Loucy (cell line): ENCODE results near the gene MATN4.

ENCODE experiments used
- H2AFZ ChIP-seq: fragments of 200-600 bp; sonication (generic); 2 replicates; pipeline ENCODE4 v1.6.0; 2016; ENCODE audit warnings: antibody characterized with exemption, mild to moderate bottlenecking, low read length, moderate library complexity
- H3F3A ChIP-seq: fragments of 200-600 bp; 2 replicates; pipeline ENCODE4 v1.6.0; 2016; ENCODE audit warnings: antibody characterized with exemption, low read depth, mild to moderate bottlenecking
- H3K27me3 ChIP-seq: fragments of 200-600 bp; sonication (generic); 2 replicates; pipeline ENCODE4 v1.6.1; 2014; ENCODE audit warnings: low read length, mild to moderate bottlenecking; ENCODE audit not compliant: insufficient read depth, poor library complexity, severe bottlenecking
- H3K36me3 ChIP-seq: fragments of 200-600 bp; sonication (generic); 2 replicates; pipeline ENCODE4 v1.6.1; 2016; ENCODE audit warnings: low read length; ENCODE audit not compliant: insufficient read depth
- H3K4me1 ChIP-seq: fragments of 200-600 bp; sonication (generic); 2 replicates; pipeline ENCODE4 v1.5.1; 2014; ENCODE audit warnings: low read length, mild to moderate bottlenecking; ENCODE audit not compliant: insufficient read depth, poor library complexity, severe bottlenecking
- H3K4me2 ChIP-seq: fragments of 200-600 bp; sonication (generic); 2 replicates; pipeline ENCODE4 v1.6.0; 2014; ENCODE audit warnings: antibody characterized with exemption, low read length, low read depth, mild to moderate bottlenecking; ENCODE audit not compliant: poor library complexity, severe bottlenecking
- H3K4me3 ChIP-seq: fragments of 200-600 bp; sonication (generic); 2 replicates; pipeline ENCODE4 v1.5.1; 2014; ENCODE audit warnings: low read length, mild to moderate bottlenecking, mixed read lengths; ENCODE audit not compliant: poor library complexity, severe bottlenecking
- H3K79me2 ChIP-seq: fragments of 200-600 bp; sonication (generic); 2 replicates; pipeline ENCODE4 v1.6.1; 2014; ENCODE audit warnings: low read length; ENCODE audit not compliant: insufficient read depth
- H3K9ac ChIP-seq: fragments of 200-600 bp; sonication (generic); 2 replicates; pipeline ENCODE4 v1.6.0; 2014; ENCODE audit warnings: mild to moderate bottlenecking, low read depth, low read length, moderate library complexity; ENCODE audit not compliant: poor library complexity, severe bottlenecking
- H3K9me2 ChIP-seq: fragments of 200-600 bp; sonication (generic); replicated peaks from 2 replicates; pipeline ENCODE4 v1.6.1; 2016; ENCODE audit warnings: low read depth, low read length, mixed read lengths
- H3K9me3 ChIP-seq: fragments of 200-600 bp; sonication (generic); 2 replicates; pipeline ENCODE4 v1.6.1; 2014; ENCODE audit warnings: mild to moderate bottlenecking, antibody characterized with exemption, low read length, low read depth; ENCODE audit not compliant: insufficient read depth
- H4K20me1 ChIP-seq: fragments of 200-600 bp; sonication (generic); 2 replicates; pipeline ENCODE4 v1.6.0; 2014; ENCODE audit warnings: antibody characterized with exemption, low read length, mild to moderate bottlenecking; ENCODE audit not compliant: insufficient read depth, poor library complexity, severe bottlenecking
- EZH2phosphoT487 ChIP-seq: fragments of 200-600 bp; IDR thresholded peaks from 2 replicates; pipeline ENCODE4 v1.6.1; 2018; ENCODE audit warnings: antibody characterized with exemption, mild to moderate bottlenecking, moderate library complexity, borderline replicate concordance
- TF ChIP-seq, protein P1 (sequence below): fragments of 200-600 bp; sonication (generic); conservative IDR thresholded peaks from 2 replicates; pipeline ENCODE4 v1.5.1; 2014; ENCODE audit warnings: mild to moderate bottlenecking, antibody characterized with exemption, low read length

MATN4 gene

GRCh38 chr20:45337367-45338120 is 29.4 kb upstream of the MATN4 start:
- H3K4me2 ChIP-seq, result no peak overlapping the region
- no peaks in the 10 kb centered on the region for H3K9me3 ChIP-seq
- no peak overlapping the region for H2AFZ ChIP-seq
- peaks cover 5% of the 10 kb centered on the region for H3K4me1 ChIP-seq
- H3K79me2 ChIP-seq, result no peaks in the 10 kb centered on the region
- H4K20me1 ChIP-seq, result no peaks in the 10 kb centered on the region
- no peaks in the 10 kb centered on the region for H3F3A ChIP-seq
- H3K4me3 ChIP-seq, result no peak overlapping the region
- TF ChIP-seq, protein P1, sequence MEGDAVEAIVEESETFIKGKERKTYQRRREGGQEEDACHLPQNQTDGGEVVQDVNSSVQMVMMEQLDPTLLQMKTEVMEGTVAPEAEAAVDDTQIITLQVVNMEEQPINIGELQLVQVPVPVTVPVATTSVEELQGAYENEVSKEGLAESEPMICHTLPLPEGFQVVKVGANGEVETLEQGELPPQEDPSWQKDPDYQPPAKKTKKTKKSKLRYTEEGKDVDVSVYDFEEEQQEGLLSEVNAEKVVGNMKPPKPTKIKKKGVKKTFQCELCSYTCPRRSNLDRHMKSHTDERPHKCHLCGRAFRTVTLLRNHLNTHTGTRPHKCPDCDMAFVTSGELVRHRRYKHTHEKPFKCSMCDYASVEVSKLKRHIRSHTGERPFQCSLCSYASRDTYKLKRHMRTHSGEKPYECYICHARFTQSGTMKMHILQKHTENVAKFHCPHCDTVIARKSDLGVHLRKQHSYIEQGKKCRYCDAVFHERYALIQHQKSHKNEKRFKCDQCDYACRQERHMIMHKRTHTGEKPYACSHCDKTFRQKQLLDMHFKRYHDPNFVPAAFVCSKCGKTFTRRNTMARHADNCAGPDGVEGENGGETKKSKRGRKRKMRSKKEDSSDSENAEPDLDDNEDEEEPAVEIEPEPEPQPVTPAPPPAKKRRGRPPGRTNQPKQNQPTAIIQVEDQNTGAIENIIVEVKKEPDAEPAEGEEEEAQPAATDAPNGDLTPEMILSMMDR, result no peak
- no peak for TF ChIP-seq EZH2phosphoT487
- no peak overlapping the region for H3K9ac ChIP-seq
- no peaks in the 10 kb centered on the region for H3K36me3 ChIP-seq
- H3K9me2 ChIP-seq, result no peaks in the 10 kb centered on the region
- H3K27me3 ChIP-seq, result no peaks in the 10 kb centered on the region

GRCh38 chr20:45336530-45337366 is 28.6 kb upstream of the MATN4 start:
- Histone ChIP-seq H3K27me3 (no peaks in the 10 kb centered on the region), H4K20me1 (no peaks in the 10 kb centered on the region), H3K4me2 (no peak overlapping the region), H3K9ac (no peak overlapping the region), H3K9me3 (no peaks in the 10 kb centered on the region), H3K4me1 (peaks cover 2% of the 10 kb centered on the region), H3K9me2 (no peaks in the 10 kb centered on the region), H3K36me3 (no peaks in the 10 kb centered on the region), H3F3A (no peaks in the 10 kb centered on the region), H3K4me3 (no peak overlapping the region), H3K79me2 (no peaks in the 10 kb centered on the region), H2AFZ (no peak overlapping the region)
- TF ChIP-seq EZH2phosphoT487, result no peak

DNA sequence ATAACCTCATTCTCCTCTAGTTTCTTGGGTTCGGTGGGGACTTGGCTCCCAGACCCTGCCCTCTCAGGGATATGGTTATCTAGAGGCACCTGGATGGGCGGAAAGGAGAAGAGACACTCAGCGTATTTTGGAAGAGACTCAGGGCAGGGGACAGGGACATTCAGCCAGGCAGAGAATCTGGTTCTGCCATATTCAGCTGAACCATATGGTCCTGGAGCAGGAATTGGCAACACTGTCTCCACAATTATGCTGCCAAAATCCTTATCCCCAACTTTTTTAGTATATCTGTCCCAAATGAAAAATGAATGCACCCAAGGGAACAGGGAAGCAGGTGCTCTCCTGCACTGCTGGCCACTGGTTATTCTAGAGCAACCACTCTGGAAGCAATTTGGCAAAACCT is 22.4 kb upstream of the MATN4 start:
- Histone ChIP-seq H3F3A (no peaks in the 10 kb centered on the region), H3K4me2 (no peak overlapping the region), H3K27me3 (no peaks in the 10 kb centered on the region), H3K9me3 (no peaks in the 10 kb centered on the region), H3K4me3 (no peak overlapping the region), H4K20me1 (no peaks in the 10 kb centered on the region), H3K4me1 (no peaks in the 10 kb centered on the region), H3K79me2 (no peaks in the 10 kb centered on the region), H3K9ac (no peak overlapping the region), H3K36me3 (no peaks in the 10 kb centered on the region), H3K9me2 (no peaks in the 10 kb centered on the region), H2AFZ (no peak overlapping the region)
- TF ChIP-seq, protein P1, result no peak
- no peak for TF ChIP-seq EZH2phosphoT487
